GM21423 (cell line): Measurements from ENCODE around the gene SYNRG.
"Not testable (repeated sequence)": the region's sequence is repeated elsewhere in the genome, so short reads cannot be mapped to it uniquely, and the experiment has no call there.

Source experiments
- ATAC-seq: cut with Tn5 transposase; IDR thresholded peaks from one replicate; pipeline ENCODE4 v1.9.1; 2021; ENCODE audit warnings: mild to moderate bottlenecking, moderate library complexity; ENCODE audit not compliant: unreplicated experiment

The SYNRG gene, protein sequence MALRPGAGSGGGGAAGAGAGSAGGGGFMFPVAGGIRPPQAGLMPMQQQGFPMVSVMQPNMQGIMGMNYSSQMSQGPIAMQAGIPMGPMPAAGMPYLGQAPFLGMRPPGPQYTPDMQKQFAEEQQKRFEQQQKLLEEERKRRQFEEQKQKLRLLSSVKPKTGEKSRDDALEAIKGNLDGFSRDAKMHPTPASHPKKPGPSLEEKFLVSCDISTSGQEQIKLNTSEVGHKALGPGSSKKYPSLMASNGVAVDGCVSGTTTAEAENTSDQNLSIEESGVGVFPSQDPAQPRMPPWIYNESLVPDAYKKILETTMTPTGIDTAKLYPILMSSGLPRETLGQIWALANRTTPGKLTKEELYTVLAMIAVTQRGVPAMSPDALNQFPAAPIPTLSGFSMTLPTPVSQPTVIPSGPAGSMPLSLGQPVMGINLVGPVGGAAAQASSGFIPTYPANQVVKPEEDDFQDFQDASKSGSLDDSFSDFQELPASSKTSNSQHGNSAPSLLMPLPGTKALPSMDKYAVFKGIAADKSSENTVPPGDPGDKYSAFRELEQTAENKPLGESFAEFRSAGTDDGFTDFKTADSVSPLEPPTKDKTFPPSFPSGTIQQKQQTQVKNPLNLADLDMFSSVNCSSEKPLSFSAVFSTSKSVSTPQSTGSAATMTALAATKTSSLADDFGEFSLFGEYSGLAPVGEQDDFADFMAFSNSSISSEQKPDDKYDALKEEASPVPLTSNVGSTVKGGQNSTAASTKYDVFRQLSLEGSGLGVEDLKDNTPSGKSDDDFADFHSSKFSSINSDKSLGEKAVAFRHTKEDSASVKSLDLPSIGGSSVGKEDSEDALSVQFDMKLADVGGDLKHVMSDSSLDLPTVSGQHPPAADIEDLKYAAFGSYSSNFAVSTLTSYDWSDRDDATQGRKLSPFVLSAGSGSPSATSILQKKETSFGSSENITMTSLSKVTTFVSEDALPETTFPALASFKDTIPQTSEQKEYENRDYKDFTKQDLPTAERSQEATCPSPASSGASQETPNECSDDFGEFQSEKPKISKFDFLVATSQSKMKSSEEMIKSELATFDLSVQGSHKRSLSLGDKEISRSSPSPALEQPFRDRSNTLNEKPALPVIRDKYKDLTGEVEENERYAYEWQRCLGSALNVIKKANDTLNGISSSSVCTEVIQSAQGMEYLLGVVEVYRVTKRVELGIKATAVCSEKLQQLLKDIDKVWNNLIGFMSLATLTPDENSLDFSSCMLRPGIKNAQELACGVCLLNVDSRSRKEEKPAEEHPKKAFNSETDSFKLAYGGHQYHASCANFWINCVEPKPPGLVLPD (N-terminal part only)

DNA sequence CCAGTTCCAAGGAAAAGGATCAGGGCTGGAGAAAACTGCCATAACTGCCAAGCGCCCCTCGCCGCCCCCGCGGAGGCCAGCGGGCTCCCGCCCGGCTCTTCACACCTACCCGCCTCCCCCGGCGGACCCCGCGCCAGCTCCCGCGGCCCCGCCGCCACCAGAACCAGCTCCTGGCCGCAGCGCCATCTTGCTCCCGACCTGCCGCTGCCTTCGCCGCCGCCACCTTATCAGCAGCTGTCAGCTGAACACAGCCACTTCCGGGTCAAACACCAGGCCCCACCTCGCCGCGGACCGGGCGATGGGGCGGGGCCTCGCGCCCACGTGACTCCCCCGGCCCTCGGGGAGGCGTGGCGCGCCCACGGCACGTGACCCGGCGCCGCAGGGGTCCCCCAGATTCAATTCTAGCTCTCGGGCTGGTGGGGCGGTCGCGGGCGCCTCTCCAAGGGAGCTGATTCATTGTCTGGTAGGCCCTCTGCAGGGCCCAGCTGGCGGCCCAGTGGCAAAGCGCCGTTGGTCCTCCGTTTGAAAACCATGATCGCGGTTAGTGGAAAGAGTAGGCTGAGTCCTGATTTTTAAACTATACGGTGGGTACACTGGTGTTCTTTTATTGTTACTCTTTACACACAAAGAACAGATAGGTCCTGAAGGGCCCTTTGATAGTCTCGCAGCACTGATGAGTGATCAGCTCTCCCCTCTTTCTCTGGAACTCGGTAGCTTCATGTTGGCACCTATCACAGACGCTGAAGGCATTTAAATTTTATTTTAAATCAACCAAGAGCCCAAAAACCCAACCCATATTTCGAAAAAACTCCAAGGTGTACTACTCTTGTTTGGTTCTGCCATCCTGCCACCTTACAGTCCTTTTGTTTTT, at the start of gene SYNRG:
SYNRG (minus strand) TSS at position 249 of the 871 bp plus-strand sequence; CDS start at position 186, 63 bp downstream.
- ATAC-seq: peak; percentile 91

DNA sequence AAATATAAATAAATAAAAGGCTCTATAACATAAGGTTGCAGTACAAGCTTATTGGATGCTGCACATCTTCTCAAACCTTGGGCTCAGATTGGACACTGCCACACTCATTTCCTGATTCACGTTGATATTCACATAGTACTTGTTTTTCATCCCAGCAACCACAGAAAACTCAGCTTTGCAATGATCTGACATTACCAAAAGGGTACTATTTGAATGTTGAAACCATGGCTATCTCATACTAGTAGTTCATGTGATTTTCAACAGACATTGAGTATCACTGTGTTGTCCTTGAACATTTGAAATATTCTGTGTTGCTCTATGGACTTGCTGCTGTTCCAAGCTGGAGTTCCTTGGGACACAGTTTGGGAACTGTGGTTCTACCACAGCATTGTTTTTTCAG, 48.0 kb upstream of the SYNRG start:
- ATAC-seq: no peak

DNA sequence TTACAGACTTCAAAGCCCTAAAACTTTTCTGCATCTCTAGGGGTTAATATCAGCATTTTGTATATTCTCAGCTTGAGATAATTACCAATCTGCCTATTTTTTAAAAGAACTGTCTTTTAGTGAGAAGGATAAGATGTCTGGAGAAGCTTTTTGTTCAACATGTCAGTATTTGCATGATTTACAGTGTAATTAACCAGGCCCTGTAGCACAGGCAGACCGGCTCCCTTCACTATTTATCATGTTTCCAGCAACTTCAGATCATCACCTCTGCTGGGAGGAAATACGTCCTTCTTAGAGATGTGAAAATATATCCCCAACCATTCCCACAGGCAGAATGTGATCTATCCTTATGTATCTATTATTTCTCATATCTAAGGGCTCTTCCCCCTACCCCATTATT, 42.6 kb upstream of the SYNRG start:
- ATAC-seq: no peak

DNA sequence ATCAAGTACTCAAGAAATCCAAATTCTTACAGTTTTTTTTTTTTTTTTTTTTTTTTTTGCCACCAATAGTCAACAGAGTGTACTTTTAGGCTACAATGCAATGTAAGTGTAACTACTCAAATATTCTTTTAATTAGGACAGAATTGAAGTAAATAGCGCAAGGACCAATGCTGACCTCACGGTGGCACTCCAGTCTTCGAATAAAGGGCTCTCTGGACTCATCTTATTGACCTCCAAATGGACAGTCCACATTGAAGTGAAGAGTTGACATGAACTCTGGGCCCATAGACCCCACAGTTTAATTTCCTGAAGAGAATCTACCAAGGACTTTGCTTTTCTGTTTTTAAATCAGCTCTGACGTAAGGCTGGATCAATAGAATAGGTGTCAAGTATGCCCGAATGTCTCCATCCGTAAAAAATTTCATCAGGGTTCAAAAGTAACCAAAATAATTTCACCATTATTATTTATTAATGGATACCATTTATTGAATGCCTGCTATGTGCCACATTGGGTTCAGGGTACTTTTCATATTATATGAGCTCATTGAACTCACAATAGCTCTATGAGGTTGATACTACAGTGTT, 41.3 kb upstream of the SYNRG start:
- ATAC-seq: no peak

DNA sequence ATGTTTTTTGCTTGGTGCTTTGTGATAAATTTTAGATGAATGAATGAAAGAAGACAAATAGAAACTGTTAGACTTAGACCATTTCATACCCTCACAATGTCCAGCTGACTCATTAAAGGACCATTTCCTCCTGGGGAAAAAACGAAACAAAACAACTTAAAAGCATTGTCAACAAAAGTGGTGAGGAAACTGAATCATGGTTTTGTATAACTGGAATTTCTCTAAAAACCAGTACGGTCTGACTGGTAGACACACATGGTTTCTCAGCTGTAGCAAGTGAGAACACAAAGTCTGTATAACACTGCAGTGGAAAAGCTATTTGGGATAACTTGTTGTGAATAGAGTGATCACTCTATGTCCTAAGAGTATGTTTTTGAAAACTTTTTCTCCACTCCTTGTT, 39.3 kb upstream of the SYNRG start:
- ATAC-seq: no peak

DNA sequence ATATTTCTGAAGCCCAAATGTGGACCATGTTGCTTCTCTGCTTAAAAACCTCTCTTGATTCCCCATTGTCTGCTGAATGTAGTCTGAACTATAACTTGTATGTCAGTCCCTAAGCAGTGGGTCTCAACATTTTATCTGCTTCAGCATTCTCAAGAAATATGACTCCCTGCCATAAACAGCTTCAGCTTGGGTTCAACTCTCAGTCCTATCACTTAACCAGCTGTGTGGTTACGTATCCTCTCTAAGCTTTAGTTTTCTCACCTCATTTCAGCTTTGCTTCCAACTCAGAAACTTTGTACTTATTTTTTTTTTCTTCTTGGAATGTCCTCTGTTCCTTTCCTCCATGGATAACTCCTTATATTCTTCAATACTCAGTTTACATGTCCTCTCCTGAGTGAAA, 38.6 kb upstream of the SYNRG start:
- ATAC-seq: no peak

DNA sequence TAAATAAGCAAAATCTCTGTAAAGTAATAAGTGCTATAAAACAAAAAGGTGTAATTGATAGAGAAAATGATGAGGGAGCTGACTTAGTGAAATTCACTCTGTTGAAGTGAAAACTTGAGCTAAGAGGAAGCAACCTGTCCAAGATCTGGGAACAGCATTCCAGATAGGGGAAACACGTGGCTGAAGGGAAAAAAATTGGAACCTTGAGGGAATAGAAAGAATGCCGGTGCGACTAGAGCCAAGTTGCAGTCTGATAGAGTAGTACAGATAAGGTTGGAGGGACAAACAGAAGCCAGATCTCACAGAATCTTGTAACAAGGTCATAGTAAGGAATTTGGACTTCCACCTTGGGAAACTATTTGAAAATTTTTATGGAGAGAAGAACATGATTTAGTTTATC, 34.7 kb upstream of the SYNRG start:
- ATAC-seq: no peak

DNA sequence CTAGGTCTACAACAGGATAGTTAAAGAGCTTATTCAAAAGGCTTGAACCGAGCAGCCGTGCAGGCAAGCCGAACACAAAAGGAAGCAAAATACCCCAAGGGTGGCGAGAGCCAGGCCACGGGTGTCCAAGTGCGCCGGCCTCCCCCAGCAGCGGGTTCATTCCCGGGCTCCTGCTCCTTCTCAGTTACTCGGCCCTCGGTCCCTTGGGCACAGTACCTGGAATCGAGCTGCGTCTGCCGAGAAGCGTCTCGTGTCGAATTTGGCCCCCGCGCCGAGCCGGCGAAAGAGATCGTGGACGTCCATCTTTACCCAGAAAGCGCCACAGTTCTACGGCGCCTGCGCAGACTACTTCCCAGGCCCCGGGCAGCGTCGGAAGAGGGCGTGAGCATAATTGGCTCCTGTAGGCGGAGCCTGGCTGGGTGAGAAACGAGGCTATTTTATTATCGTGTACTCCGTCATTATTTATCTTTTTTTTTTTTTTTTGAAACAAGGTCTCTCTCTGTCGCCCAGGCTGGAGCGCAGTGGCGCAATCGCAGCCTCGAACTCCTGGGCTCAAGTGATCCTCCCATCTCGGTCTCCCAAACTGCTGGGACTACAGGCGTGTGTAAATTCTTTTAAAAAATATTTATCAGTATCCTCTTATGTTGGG, 34.0 kb upstream of the SYNRG start, which contains the start of gene DDX52:
DDX52 (minus strand) TSS at position 329 of the 649 bp plus-strand sequence; CDS start at position 303, 26 bp downstream.
- ATAC-seq: peak; percentile 90

DNA sequence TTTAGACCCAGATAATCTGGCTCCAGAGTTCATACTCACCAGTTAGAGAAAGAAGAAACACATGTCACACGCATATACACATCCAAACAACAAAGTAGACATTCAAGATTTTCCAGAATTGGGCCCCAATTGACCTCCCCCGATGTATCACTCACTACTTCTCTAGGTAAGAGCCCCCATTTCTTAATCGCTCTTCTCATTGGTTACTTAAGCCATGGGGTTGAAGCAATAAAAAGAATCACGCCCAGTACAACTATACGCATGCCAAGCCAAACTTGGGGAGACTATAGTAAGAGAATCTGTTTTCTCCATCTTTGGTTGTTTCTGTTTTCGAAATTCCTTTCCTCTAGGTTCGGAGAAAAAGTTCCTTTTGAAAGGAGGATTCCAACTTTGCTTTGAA, 33.5 kb upstream of the SYNRG start:
- no peak for ATAC-seq

DNA sequence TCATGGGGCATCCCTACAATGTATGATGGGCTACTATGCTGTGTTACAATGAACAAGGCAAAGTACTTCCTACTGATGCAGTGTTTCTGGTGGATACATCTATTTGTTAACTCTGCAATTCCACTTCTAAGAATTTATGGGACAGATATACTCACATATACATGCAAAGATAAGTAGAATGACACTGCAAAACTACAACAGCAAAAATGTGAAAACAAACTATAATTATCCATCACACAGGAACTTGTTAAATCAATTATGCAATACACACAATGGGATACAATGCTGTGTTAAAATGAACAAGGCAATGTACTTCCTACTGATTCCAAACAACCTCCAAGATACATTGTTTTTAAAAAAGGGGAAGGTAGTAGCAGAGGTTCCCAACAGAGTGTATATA, 30.8 kb upstream of the SYNRG start:
- no peak for ATAC-seq

DNA sequence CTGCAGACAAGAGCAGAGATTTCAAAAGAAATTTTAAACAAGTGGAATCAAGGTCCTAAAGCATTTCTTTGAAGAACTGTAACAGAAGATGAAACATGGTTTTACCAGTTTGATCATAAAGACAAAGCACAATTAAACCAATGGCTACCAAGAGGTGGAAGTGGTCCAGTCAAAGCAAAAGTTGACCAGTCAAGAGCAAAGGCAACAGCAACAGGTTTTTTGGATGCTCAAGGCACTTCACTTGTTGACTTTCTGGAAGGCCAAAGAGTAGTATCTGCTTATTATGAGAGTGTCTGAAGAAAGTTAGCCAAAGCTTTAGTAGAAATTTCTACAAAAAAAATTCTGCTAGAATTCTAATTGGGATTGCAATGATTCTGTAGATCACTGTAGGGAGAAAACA, 28.7 kb upstream of the SYNRG start:
- ATAC-seq: no peak

DNA sequence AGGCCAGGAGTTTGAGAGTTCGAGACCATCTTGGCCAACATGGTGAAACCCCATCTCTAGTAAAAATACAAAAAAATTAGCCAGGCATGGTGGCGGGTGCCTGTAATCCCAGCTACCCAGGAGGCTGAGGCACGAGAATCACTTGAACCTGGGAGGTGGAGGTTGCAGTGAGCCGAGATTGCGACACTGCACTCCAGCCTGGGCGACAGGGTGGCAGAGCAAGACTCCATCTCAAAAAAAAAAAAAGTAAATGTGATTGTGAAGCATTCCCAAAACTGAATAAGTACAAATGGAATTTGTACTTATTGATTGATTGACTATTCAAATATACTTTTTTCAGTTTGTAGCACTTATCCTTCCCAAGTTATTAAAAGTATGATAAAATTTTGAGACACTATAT, 7.2 kb upstream of the SYNRG start:
- not testable (repeated sequence) for ATAC-seq

DNA sequence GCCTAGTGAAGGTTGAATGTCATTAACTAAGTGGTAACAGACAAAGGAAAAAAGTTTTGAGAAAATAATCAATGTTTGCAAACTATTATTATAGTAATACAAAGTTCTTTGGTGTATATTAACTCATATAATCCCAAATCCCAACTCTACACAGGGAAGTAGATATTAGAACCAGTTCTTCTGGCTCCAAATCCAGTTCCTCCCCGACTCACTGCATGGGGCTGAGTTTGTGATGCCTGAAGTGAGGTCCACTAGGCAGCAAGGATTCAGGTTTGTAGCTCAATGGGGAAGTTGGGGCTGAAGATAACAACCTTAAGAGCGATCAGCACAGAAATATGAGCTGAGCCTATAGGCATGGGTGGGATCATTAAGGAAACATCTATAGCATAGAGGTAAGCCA, 5.6 kb upstream of the SYNRG start:
- ATAC-seq: no peak

DNA sequence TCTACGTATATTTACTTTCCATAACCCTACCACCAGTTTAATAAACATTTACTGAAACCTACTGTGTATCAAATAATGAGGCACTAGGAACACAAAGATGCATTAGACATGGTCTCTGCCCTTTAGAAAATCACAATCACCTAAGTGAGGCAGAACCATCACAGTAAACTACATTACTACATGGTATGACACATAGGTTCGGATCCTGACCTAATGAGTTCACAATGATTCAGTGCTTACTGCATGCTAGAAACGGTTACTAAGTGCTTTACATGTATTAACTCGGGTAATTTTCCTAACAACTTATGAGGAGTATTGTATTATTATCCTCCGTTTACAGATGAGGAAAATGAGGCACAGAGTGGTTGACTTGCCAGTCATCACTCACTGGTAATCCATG, 5.2 kb upstream of the SYNRG start:
- ATAC-seq: no peak

DNA sequence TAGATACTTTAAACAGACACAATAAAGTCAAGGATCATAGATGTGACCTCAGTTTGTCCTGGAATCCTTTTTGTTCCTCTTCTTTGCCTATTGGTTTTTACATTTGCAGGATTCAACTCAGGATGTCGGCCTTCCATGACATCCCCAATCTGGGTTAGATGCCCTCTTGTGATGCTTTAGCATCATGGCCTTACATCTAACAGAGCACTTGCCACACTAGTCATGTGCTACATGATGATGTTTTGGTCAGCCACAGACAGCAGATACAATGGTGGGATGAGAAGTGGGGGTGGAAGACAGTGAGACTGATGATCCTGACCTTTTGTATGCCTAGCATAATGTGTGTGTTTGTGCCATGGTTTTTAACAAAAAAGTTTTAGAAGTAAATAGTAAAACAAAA, 1.8 kb upstream of the SYNRG start:
- no peak for ATAC-seq

DNA sequence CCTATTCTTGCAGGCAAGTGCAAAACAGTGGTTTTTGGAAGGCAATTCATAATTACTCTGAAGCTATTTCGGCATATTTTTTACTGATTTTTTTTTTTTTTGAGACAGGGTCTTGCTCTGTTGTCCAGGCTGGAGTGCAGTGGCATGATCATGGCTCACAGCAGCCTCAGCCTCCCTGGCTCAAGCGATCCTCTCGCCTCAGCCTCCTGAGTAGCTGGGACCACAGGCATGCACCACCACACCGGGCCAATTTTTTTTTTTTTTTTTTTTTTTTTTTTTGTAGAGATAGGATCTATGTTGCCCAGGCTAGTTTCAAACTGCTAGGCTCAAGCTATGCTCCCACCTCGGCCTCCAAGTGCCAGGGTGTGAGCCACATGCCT, 813 bp upstream of the SYNRG start:
- not testable (repeated sequence) for ATAC-seq

DNA sequence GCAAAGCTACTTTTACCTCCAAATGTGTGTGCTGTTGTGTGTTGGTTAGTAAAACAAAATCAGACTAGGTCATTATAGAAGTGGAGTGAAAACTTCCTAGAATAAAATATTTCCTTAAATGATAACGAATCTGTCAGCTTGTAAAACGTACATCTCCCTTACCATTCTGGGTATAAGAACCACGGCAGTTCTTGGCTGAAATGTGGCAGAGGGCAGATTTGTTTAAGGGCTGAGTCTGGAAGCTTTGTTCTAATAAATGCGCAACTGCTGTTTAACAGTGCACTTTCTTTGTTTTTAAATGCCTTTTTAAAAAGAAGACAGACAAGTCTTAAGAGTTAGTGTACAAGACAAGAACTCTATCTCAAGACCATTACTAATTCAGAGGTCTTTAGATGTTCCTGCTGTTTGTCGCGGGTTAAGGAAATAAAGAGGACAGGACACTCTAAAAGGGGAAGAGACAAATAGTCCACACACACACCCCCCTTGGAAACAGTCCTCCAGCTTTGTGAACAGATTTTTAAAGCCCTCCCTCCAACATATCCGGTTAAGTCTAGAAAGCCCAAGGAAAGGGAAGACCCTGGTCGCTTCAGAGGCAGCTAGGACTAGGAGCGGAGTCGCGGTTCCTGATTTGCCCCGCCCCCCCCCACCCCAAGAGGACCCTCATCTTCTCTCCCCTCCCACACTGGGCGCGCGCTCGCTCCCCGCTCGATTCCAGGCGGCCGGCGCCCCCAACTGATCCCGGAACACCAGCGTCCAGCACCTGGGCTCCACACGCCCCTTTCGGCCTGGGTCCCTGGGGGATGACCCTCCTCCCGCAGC, 658 bp downstream of the SYNRG start:
- peak; percentile 10 for ATAC-seq

DNA sequence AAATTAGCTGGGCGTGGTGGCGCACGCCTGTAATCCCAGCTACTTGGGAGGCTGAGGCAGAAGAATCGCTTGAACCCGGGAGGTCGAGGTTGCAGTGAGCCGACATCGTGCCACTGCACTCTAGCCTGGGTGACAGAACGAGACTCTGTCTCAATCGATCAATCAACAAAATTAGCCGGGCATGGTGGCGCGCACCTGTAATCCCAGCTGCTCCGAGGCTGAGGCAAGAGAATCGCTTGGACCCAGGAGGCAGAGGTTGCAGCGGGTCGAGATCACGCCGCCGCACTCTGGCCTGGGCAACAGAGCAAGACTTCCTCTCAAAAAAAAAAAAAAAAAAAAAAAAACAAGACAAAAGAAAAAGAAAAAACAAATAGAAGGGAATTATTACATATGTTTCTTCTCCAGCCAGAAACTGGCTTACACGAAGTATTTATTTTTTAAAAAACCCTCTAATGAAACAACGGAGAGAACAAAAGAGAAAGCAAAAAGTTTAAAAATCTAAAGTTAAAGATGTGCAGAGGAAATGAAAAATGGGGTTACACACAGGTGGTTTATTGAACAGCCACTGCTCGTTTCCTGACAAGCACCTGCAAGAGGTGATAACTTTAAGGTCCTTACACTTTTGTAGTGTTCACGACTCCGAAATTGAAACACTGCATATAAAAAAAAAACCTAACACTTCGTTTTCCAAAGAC, 1.4 kb downstream of the SYNRG start:
- no peak for ATAC-seq
